ENCODE results near the gene GAL3ST1.
"Not testable (repeated sequence)": the region's sequence is repeated elsewhere in the genome, so short reads cannot be mapped to it uniquely, and the experiment has no call there.

Gene GAL3ST1

GRCh38 chr22:30598986-30599385 lies 24.5 kb upstream of the GAL3ST1 start:
- Histone ChIP-seq H3K4me2 (ENCODE audit: low read length) (no peak overlapping the region), H3K27ac (no peak overlapping the region), H3K9ac (no peak overlapping the region), H2AFZ (no peak overlapping the region), H3K4me3 (ENCODE audit: low read depth, low read length) (no peak overlapping the region), H3K4me1 (no peaks in the 10 kb centered on the region), H3K79me2 (no peaks in the 10 kb centered on the region), H3K36me3 (ENCODE audit: control insufficient read depth, insufficient read depth, low read length) (no peaks in the 10 kb centered on the region), H3K9me3 (ENCODE audit: control insufficient read depth, low read length) (no peaks in the 10 kb centered on the region), H3K27me3 (ENCODE audit: control insufficient read depth, insufficient read depth, low read length) (no peaks in the 10 kb centered on the region)
- TF ChIP-seq CTCF (IDR thresholded peaks at IDR 0.05), result no peak

GRCh38 chr22:30596886-30597285 lies 22.4 kb upstream of the GAL3ST1 start:
- no peaks in the 10 kb centered on the region for H3K36me3 ChIP-seq (ENCODE audit: control insufficient read depth, insufficient read depth, low read length)
- H3K9me3 ChIP-seq (ENCODE audit: control insufficient read depth, low read length), result no peaks in the 10 kb centered on the region
- no peak overlapping the region for H3K27ac ChIP-seq
- no peak for TF ChIP-seq CTCF (IDR thresholded peaks at IDR 0.05)
- H3K27me3 ChIP-seq (ENCODE audit: control insufficient read depth, insufficient read depth, low read length), result no peaks in the 10 kb centered on the region
- H3K4me2 ChIP-seq (ENCODE audit: low read length), result no peak overlapping the region
- H3K9ac ChIP-seq, result no peak overlapping the region
- H3K4me1 ChIP-seq, result no peaks in the 10 kb centered on the region
- H2AFZ ChIP-seq, result no peak overlapping the region
- H3K4me3 ChIP-seq (ENCODE audit: low read depth, low read length), result no peak overlapping the region
- no peaks in the 10 kb centered on the region for H3K79me2 ChIP-seq

GRCh38 chr22:30596199-30596598 lies 21.7 kb upstream of the GAL3ST1 start:
- Histone ChIP-seq H3K27ac (no peak overlapping the region), H3K79me2 (peaks cover 3% of the 10 kb centered on the region), H2AFZ (no peak overlapping the region), H3K27me3 (ENCODE audit: control insufficient read depth, insufficient read depth, low read length) (no peaks in the 10 kb centered on the region), H3K4me3 (ENCODE audit: low read depth, low read length) (no peak overlapping the region), H3K36me3 (ENCODE audit: control insufficient read depth, insufficient read depth, low read length) (no peaks in the 10 kb centered on the region), H3K4me2 (ENCODE audit: low read length) (no peak overlapping the region), H3K4me1 (no peaks in the 10 kb centered on the region), H3K9me3 (ENCODE audit: control insufficient read depth, low read length) (no peaks in the 10 kb centered on the region), H3K9ac (no peak overlapping the region)
- no peak for TF ChIP-seq CTCF (IDR thresholded peaks at IDR 0.05)

GRCh38 chr22:30592360-30592713 lies 17.9 kb upstream of the GAL3ST1 start:
- peak overlapping the region; percentile 82 for H2AFZ ChIP-seq
- peak overlapping the region; percentile 86 for H3K27ac ChIP-seq
- not testable (repeated sequence) for H3K9ac ChIP-seq; H3K9me3 ChIP-seq (ENCODE audit: control insufficient read depth, low read length); H3K27me3 ChIP-seq (ENCODE audit: control insufficient read depth, insufficient read depth, low read length); H3K36me3 ChIP-seq (ENCODE audit: control insufficient read depth, insufficient read depth, low read length); H3K4me1 ChIP-seq
- H3K4me2 ChIP-seq (ENCODE audit: low read length), result peak overlapping the region; percentile 99
- peak overlapping the region; percentile 94 for H3K4me3 ChIP-seq (ENCODE audit: low read depth, low read length)
- H3K79me2 ChIP-seq, result peaks cover 14% of the 10 kb centered on the region

- H3K4me1 ChIP-seq, result peaks cover 8% of the 10 kb centered on the region
- no peak for TF ChIP-seq CTCF (IDR thresholded peaks at IDR 0.05)
- no peak within 1 kb of the TSS for H3K9ac ChIP-seq
Observed at GRCh38 chr22:30591588-30592359, 17.3 kb upstream of the GAL3ST1 start, which contains the start of gene PES1. Gene PES1 (minus strand): TSS chr22:30591910. CDS start chr22:30591833, 77 bp downstream.

More at GRCh38 chr22:30591588-30592359, 17.3 kb upstream of the GAL3ST1 start, which contains the start of gene PES1:
- H3K27ac ChIP-seq, result peak within 1 kb of the TSS; percentile 86
- no peaks in the 10 kb centered on the region for H3K36me3 ChIP-seq (ENCODE audit: control insufficient read depth, insufficient read depth, low read length)
- peak within 1 kb of the TSS; percentile 82 for H2AFZ ChIP-seq
- H3K4me2 ChIP-seq (ENCODE audit: low read length), result peak within 1 kb of the TSS; percentile 99
- H3K9me3 ChIP-seq (ENCODE audit: control insufficient read depth, low read length), result no peaks in the 10 kb centered on the region
- H3K4me3 ChIP-seq (ENCODE audit: low read depth, low read length), result peak within 1 kb of the TSS; percentile 94
- H3K79me2 ChIP-seq, result peaks cover 14% of the 10 kb centered on the region
- H3K27me3 ChIP-seq (ENCODE audit: control insufficient read depth, insufficient read depth, low read length), result no peaks in the 10 kb centered on the region

Measured in parathyroid adenoma (tissue), 2 donors.